Tibial nerve (tissue), 4 donors: Measurements from ENCODE around the gene SLC2A14.
"Not testable (repeated sequence)": the region's sequence is repeated elsewhere in the genome, so short reads cannot be mapped to it uniquely, and the experiment has no call there.

Experiments
- EP300 ChIP-seq, 2 donors: sonication (generic); formaldehyde crosslinking; IDR thresholded peaks; one replicate each; pipeline ENCODE4 v1.6.1; 2017; ENCODE audit warnings: antibody characterized with exemption in 2 of 2, mild to moderate bottlenecking in 1 of 2
- POLR2A ChIP-seq, 2 donors: fragments of 450-650 bp; IDR thresholded peaks; one replicate each; pipeline ENCODE4 v1.6.1; 2017; ENCODE audit warnings: antibody characterized with exemption in 2 of 2, mild to moderate bottlenecking in 2 of 2, moderate library complexity in 2 of 2
- TF ChIP-seq, protein P1 (sequence below), 5 experiments: fragments of 200-600 bp in 3 of 5; fragments of 450-650 bp in 2 of 5; sonication (generic) in 3 of 5; IDR thresholded peaks; one replicate each; pipeline ENCODE4 v1.5.1; 2016 to 2019; ENCODE audit warnings: antibody characterized with exemption in 5 of 5, mild to moderate bottlenecking in 3 of 5, moderate library complexity in 2 of 5

DNA sequence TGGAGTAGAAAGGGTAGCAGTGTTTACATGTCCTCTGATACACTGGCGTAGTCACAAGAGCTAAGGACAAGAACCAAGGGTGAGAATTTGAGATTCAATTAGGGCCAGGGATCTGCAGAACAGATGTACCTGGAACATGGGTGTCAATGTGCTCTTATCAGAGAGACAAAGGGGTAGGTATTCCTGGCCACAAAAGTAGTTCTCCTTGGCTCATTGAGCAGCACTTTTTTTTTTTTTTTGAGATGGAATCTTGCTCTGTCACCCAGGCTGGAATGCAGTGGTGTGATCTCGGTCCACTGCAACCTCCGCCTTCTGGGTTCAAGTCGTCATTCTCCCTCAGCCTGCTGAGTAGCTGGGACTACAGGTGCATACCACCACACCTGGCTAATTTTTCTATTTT lies 33.6 kb upstream of the SLC2A14 start:
- TF ChIP-seq, protein P1, sequence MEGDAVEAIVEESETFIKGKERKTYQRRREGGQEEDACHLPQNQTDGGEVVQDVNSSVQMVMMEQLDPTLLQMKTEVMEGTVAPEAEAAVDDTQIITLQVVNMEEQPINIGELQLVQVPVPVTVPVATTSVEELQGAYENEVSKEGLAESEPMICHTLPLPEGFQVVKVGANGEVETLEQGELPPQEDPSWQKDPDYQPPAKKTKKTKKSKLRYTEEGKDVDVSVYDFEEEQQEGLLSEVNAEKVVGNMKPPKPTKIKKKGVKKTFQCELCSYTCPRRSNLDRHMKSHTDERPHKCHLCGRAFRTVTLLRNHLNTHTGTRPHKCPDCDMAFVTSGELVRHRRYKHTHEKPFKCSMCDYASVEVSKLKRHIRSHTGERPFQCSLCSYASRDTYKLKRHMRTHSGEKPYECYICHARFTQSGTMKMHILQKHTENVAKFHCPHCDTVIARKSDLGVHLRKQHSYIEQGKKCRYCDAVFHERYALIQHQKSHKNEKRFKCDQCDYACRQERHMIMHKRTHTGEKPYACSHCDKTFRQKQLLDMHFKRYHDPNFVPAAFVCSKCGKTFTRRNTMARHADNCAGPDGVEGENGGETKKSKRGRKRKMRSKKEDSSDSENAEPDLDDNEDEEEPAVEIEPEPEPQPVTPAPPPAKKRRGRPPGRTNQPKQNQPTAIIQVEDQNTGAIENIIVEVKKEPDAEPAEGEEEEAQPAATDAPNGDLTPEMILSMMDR (IDR thresholded peaks at IDR 0.05): not testable (repeated sequence)
- TF ChIP-seq POLR2A, EP300 (IDR thresholded peaks at IDR 0.05): not testable (repeated sequence)
